HG03378 (cell line): Measurements from ENCODE around the gene GCNA.
A peak's percentile ranks its signal among the peaks of the same experiment; 100 is the strongest.
"Not testable (repeated sequence)": the region's sequence is repeated elsewhere in the genome, so short reads cannot be mapped to it uniquely, and the experiment has no call there.

Source experiments
- ATAC-seq: cut with Tn5 transposase; IDR thresholded peaks from one replicate; pipeline ENCODE4 v1.9.1; 2021; ENCODE audit warnings: mild to moderate bottlenecking, moderate library complexity; ENCODE audit not compliant: unreplicated experiment

GCNA gene

GRCh38 chrX:71637253-71637618, 59.0 kb downstream of the GCNA start:
- ATAC-seq = no peak

DNA sequence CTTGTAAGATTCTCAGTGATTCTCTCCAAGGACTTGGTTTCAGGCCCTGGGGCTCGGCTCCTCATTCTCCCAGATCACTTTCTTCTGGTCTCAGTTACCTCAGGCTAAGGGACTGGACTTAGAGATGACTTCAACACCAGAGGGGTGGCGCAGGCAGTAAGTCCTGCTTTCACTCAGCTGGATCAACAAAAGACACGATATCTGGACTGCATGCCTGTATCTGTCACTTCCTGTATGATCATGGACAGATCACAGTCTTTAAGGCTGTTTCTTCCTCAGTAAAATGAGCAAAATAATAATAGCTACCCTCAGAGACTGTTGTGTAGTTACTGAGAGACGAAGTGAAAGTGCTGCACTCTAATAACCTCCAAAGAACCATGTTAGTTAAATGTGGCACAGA, 59.6 kb downstream of the GCNA start:
- ATAC-seq = no peak

GRCh38 chrX:71638409-71638808, 60.2 kb downstream of the GCNA start:
- ATAC-seq = no peak

GRCh38 chrX:71640002-71640401, 61.8 kb downstream of the GCNA start:
- no peak for ATAC-seq

- not testable (repeated sequence) for ATAC-seq
Measured at GRCh38 chrX:71644406-71644805, 66.2 kb downstream of the GCNA start.

GRCh38 chrX:71650333-71650969, 72.2 kb downstream of the GCNA start:
- peak; percentile 83 for ATAC-seq

GRCh38 chrX:71652405-71652804, 74.2 kb downstream of the GCNA start:
- ATAC-seq = no peak

DNA sequence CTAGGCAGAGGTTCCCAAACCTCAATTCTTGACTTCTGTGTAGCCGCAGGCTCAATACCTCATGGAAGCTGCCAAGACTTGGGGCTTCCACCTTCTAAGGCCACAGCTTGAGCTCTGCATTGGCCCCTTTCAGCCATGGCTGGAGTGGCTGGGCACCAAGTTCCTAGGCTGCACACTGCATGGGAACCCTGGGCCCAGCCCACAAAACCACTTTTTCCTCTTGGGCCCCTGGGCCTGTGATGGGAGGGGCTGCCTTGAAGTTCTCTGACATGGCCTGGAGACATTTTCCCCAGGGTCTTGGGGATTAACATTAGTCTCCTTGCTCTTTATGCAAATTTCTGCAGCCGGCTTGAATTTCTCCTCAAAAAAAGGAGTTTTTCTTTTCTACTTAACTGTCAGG, 75.1 kb downstream of the GCNA start:
- ATAC-seq = no peak

- no peak for ATAC-seq
Measured at GRCh38 chrX:71657267-71657666, 79.0 kb downstream of the GCNA start.

DNA sequence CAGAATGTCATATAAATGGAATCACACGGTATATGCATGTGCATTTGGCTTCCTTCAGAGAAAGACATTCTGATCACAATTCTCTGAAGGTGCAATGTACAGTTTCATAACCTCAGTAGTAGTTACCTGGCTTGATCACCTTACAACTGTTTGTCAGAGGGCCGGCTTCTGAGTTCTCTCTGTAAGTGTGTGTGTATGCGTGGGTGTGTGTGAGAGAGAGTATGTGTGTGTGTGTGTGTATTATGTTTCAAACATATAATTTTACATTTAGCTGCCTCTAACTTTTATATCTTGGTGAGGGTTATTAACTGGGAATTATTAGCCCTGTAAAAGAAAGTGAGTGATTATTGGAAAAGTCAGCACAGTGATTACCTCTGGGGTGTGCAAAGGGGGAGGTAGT, 81.1 kb downstream of the GCNA start:
- ATAC-seq = no peak

DNA sequence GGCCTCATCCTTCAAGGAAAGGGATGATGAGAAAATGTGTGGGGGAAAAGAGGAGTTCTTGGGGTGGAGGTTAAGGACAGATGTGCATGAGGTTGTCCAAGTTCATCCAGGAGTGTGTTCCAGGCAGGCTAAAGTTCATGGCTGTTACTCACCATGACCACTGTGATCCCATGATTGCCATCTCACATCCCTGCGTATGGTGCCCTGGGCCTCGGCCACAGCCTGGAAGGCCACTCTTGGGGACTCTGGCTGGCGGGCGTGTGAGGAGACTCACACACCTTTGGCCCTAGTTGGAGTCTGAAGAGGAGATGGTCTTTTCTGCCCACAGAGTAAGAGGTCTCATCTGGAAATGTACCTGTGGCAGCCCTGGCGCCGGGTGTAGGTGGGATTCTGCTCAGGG, 81.7 kb downstream of the GCNA start:
- no peak for ATAC-seq

DNA sequence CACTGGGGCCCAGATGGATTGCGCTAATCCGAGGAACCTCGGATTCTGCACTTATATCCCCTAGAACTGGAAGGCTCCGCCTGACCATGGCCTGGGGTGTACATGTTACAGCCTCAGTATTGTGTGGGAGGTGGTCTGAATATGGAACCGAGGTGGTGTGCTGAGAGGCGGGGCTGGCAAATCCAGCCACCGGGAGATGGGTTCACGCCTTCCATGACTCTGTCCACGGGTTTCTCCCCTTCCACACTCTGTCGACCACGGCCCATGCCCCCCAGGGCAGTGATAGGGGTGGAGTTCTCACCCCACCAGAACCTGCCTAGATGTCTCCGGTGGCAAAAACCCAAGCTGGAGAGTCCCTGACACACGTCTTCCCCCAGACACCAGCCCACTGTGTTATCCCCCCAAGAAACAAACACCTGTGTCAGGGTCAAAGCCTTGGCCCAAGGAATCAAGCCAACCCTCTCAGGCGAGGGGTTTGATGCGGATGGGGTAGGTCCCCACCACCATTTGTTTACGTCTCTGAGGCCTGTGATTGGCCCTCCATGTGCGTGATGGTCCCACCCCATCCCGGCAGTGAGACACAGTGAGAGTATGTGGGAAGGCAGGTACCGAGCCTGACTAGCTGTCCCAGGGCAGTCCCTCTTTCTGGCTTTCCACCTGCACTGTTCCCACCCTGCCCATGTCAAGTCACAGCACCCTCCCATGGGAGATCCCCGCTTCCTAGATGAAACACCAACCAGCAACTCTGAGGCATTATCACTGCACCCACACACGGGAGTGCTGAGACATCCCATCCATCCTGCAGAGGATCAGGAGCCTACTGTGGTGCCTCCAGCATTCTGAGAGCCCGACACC, 82.6 kb downstream of the GCNA start:
- ATAC-seq = no peak

DNA sequence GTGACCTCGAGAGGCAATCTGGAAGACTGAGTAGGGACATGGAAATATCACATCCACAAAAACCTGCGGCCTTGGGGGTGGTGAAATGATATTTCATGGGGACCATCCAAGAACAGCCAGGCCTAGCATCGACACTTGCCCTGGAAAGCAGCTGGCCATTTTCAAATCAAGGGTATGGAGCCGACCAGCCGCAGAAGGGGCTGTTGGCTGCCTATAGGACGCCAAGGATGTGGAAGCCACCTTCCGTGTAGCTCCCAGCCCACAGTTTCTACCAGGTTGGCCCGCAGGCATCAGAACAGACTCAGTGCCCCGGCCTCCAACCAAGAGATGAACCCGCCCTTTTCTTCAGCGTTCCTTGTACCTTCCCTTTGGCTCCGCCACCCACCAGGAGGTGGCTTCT, 83.7 kb downstream of the GCNA start:
- ATAC-seq = no peak

- ATAC-seq = not testable (repeated sequence)
Measured at GRCh38 chrX:71662654-71663053, 84.4 kb downstream of the GCNA start.
